ENCODE measurements around the gene DLK1.

- no peak for TF ChIP-seq POLR2AphosphoS5 (IDR thresholded peaks at IDR 0.05; ENCODE audit: borderline replicate concordance, low read depth, low read length)
- TF ChIP-seq EZH2 (IDR thresholded peaks at IDR 0.05) = no peak
These were observed 4.3 kb upstream of the DLK1 start for GRCh38 chr14:100722367-100722766.

Data from SK-N-MC (cell line).